Measurements from ENCODE around the gene MYO7A.

- TF ChIP-seq POLR2A (IDR thresholded peaks at IDR 0.05; ENCODE audit: low read length) (no peak), GATA1 (IDR thresholded peaks at IDR 0.05; ENCODE audit: low read depth, low read length) (no peak)
These were observed 21.1 kb downstream of the MYO7A start for GRCh38 chr11:77148963-77149715.

Measured in erythroblast (primary cell).